Left ventricle myocardium superior (tissue), 1 donor: ENCODE measurements around the gene YPEL3. TPM values are rescaled to one million over a fixed set of nuclear protein-coding genes. Genes with fewer than 3 reads are reported as not detected.
"Not testable (repeated sequence)": the region's sequence is repeated elsewhere in the genome, so short reads cannot be mapped to it uniquely, and the experiment has no call there.

Source experiments
- ATAC-seq: fragments of 200-7000 bp; cut with Tn5 transposase; one replicate; pipeline ENCODE4 v1.9.1; 2020; ENCODE audit warnings: mild to moderate bottlenecking, moderate library complexity
- DNase-seq: peaks from one replicate; pipeline ENCODE4 v3.0.0-alpha.2; 2020
- intact Hi-C: fragments of 100-400 bp; cut with micrococcal nuclease; formaldehyde crosslinking; loops from one replicate; pipeline ENCODE4 v1.11.0; 2022
- total RNA-seq: library from RNA; stranded (reverse); fragmentation: NEBNext Ultra II Directional; extraction: Animal tissue kit (Norgen Biotek cat#: 25700); gene quantifications from one replicate; pipeline ENCODE4 v1.2.1, GENCODE V29; 2021
- donor health status: DM: no; HTN: yes; CAD: no; lungs with severe emphysema.

YPEL3 gene
- total RNA-seq, 1 donor from 2014 or later, result 66.0 TPM

GRCh38 chr16:30120340-30121105, 24.5 kb upstream of the YPEL3 start:
- intact Hi-C loops, result no loop called here
- ATAC-seq, result no peak

GRCh38 chr16:30119428-30119827, 23.4 kb upstream of the YPEL3 start:
- ATAC-seq (no peak), DNase-seq (no peak)
- intact Hi-C loops, result no loop called here

More at GRCh38 chr16:30120340-30121105, 24.5 kb upstream of the YPEL3 start:
- DNase-seq, result no peak

DNA sequence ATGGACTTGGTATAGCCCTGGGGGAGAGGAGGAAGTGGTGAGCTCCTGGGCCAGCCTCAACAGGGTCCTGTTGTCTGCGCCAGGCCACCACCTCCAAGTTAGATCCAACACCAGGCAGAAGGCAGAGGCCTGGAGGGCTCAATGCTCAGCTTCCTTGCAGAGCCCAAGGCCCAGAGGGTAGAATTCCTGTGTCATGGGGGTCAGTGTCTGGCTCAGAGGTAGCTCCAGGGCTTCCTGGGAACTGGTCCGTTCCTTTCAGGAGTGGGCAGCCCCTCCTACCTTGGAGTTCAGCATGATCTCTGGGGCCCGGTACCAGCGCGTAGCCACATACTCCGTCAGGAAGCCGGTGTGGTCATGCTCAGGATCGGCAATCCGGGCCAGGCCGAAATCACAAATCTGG, 21.8 kb upstream of the YPEL3 start:
- DNase-seq, result no peak
- no peak for ATAC-seq
- intact Hi-C loops, result no loop called here

DNA sequence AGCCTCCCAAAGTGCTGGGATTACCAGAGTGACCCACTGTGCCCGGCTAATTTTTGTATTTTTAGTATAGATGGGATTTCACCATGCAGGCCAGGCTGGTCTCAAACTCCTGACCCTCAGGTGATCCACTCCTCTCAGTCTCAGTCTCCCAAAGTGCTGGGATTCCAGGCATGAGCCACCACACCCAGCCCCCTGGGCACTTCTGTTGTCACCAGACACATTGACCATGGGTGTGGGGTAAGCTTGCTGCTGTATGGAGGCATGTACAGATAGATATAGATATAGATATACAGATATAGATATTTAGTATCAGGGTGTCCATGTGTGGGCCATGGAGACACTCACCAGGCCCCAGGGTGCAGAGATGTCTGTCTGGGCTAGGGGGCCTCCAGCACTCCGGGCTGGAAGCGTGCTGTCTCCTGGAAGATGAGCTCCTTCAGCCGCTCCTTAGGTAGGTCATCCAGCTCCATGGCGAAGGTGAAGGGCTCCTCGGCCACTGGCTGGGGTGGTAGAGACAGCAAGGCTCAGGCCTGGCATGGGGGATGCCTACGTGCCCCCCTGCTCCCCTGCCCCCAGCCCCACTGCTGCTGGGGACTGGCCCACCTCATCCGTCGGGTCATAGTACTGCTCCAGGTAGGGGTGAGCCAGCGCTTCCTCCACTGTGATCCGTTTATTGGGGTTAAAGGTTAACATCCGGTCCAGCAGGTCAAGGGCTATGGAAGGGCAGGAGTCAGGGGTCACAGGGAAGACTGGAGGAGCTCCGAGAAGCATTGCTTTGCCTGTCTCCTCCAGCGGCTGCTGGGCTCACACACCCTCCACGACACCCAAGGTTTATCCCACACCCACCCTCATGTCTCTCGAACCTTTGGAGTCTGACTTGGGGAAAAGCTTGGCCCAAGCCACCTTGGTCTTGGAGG, 20.5 kb upstream of the YPEL3 start:
- intact Hi-C loops, result no loop called here
- ATAC-seq (no peak), DNase-seq (no peak)

DNA sequence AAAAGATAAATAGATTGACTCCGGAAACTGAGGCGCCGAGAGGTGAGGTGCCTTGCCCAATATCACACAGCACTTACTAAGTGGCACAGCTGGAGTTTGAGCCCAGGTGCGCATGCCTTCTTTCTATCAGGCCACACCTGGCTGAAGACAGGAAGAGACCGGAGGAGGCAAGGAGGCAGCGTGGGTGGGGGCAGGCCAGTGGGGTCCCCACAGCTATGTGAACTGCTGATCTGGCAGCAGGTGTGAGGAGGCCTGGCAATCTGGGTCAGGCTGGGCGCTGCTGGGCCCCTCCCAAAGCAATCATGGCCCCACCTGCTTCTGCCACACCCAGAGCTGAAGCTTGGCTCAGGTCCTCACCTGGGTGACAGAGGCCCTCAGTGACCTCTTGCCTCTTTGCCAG, 19.2 kb upstream of the YPEL3 start:
- DNase-seq (no peak), ATAC-seq (no peak)
- intact Hi-C loops, result no loop called here

GRCh38 chr16:30114833-30115232, 18.8 kb upstream of the YPEL3 start:
- intact Hi-C loops, DNase-seq, ATAC-seq: not testable (repeated sequence)

GRCh38 chr16:30114411-30114810, 18.4 kb upstream of the YPEL3 start:
- intact Hi-C loops, result no loop called here
- ATAC-seq (no peak), DNase-seq (no peak)

- no peak for DNase-seq
- no peak for ATAC-seq
- intact Hi-C loops, result no loop called here
Measured at GRCh38 chr16:30113711-30114333, 17.8 kb upstream of the YPEL3 start.

- DNase-seq, result peak; percentile 75
- ATAC-seq, result peak; percentile 66
- intact Hi-C loops, result no loop called here
Measured at GRCh38 chr16:30113031-30113710, 17.2 kb upstream of the YPEL3 start, which contains the start of gene GDPD3. Gene GDPD3 (minus strand): TSS chr16:30113537. CDS start chr16:30113478, 59 bp downstream.

- intact Hi-C loops, result no loop called here
- DNase-seq, result peak; percentile 78
- ATAC-seq, result peak; percentile 56
Measured at GRCh38 chr16:30112197-30113030, 16.4 kb upstream of the YPEL3 start.

GRCh38 chr16:30110661-30111060, 14.6 kb upstream of the YPEL3 start:
- DNase-seq (no peak), ATAC-seq (no peak)
- intact Hi-C loops, result no loop called here

DNA sequence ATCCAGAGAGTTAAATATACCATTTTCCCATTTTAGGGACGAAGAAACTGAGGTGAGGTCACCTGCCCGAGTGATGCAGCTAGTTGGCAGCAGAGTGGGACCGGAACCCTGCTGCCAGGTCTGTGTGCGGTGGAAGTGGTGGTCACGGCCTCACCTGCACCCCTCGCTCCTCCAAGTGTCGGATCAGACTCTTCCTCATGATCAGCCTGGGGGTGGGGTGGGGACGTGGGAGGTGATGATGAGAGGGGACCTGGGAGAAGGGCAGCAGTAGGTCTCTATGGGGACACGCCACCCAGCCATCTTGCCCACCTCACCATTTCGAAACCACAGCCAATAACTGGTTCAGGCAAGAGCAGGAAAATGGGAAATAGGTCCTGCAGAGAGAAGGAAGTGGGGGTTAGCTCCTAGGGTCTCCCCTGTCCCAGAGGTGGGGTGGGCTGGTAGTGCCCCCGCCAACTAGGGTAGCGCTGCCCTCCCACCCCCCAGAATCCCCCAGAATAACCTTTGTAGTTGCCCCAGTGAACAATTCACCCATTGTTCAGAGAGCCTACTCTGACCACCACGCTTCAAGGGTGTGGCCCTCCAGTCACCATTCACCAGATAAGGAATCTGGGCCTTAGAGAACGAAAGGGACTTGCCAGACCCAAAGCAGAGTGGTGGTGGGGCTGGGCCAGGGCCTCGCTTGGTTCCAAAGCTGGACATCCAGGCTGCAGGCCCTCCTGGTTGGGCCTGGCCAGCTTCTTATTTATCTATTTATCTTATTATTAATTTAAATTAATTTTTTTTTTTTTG, 12.2 kb upstream of the YPEL3 start:
- no peak for ATAC-seq
- no peak for DNase-seq
- intact Hi-C loops, result no loop called here

GRCh38 chr16:30104492-30104891, 8.5 kb upstream of the YPEL3 start:
- ATAC-seq (no peak), DNase-seq (no peak)
- intact Hi-C loops, result no loop called here

GRCh38 chr16:30104090-30104489, 8.1 kb upstream of the YPEL3 start:
- ATAC-seq (no peak), DNase-seq (no peak)
- intact Hi-C loops, result no loop called here

- no peak for DNase-seq
- ATAC-seq, result no peak
- intact Hi-C loops, result no loop called here
Measured at GRCh38 chr16:30096862-30097563, 1.0 kb upstream of the YPEL3 start.

- DNase-seq (peak; percentile 49), ATAC-seq (no peak)
- intact Hi-C loops, result no loop called here
Measured at GRCh38 chr16:30095166-30096078, 591 bp downstream of the YPEL3 start.
